NAMALWA (cell line): Measurements from ENCODE around the gene POGLUT2.

Source experiments
- DNase-seq: peaks from one replicate; pipeline ENCODE4 v3.0.0-alpha.2; 2015; ENCODE audit warnings: low spot score

The POGLUT2 gene

GRCh38 chr13:102798581-102799425, at the start of gene POGLUT2, which contains the start of gene BIVM:
TSS of gene POGLUT2 (minus strand) at chr13:102798976. CDS start at chr13:102798670, 306 bp downstream.
TSS of gene BIVM (plus strand) at chr13:102799119. CDS start at chr13:102807268, 8,149 bp downstream.
- DNase-seq = no peak

GRCh38 chr13:102847272-102848234, 48.8 kb upstream of the POGLUT2 start:
- DNase-seq = peak; percentile 87

GRCh38 chr13:102846261-102847015, 47.7 kb upstream of the POGLUT2 start:
- DNase-seq = peak; percentile 95

GRCh38 chr13:102845630-102846260, 47.0 kb upstream of the POGLUT2 start, which contains the start of gene ERCC5:
TSS of gene ERCC5 (plus strand) at chr13:102846032. CDS start at chr13:102846267, 235 bp downstream.
- DNase-seq = peak; percentile 100

- no peak for DNase-seq
Measured at GRCh38 chr13:102845289-102845629, 46.5 kb upstream of the POGLUT2 start.

- DNase-seq = no peak
Measured at GRCh38 chr13:102839462-102839861, 40.7 kb upstream of the POGLUT2 start.

GRCh38 chr13:102838982-102839381, 40.2 kb upstream of the POGLUT2 start:
- DNase-seq = no peak

GRCh38 chr13:102838273-102838672, 39.5 kb upstream of the POGLUT2 start:
- DNase-seq = no peak

- DNase-seq = no peak
Measured at GRCh38 chr13:102836471-102836870, 37.7 kb upstream of the POGLUT2 start.

GRCh38 chr13:102830646-102831045, 31.9 kb upstream of the POGLUT2 start:
- no peak for DNase-seq

GRCh38 chr13:102825921-102826706, 27.3 kb upstream of the POGLUT2 start:
- no peak for DNase-seq

- no peak for DNase-seq
Measured at GRCh38 chr13:102825400-102825799, 26.6 kb upstream of the POGLUT2 start.

GRCh38 chr13:102817907-102818306, 19.1 kb upstream of the POGLUT2 start:
- DNase-seq = no peak

- no peak for DNase-seq
Measured at GRCh38 chr13:102817241-102817640, 18.5 kb upstream of the POGLUT2 start.

- DNase-seq = no peak
Measured at GRCh38 chr13:102816708-102817107, 17.9 kb upstream of the POGLUT2 start.

- DNase-seq = no peak
Measured at GRCh38 chr13:102815788-102816187, 17.0 kb upstream of the POGLUT2 start.

- no peak for DNase-seq
Measured at GRCh38 chr13:102814793-102815192, 16.0 kb upstream of the POGLUT2 start.

GRCh38 chr13:102814025-102814607, 15.3 kb upstream of the POGLUT2 start:
- no peak for DNase-seq

- DNase-seq = no peak
Measured at GRCh38 chr13:102812611-102813287, 14.0 kb upstream of the POGLUT2 start.

GRCh38 chr13:102807699-102808098, 8.9 kb upstream of the POGLUT2 start:
- DNase-seq = no peak
